HG03521 (cell line): ENCODE results near the gene DDX31.

ENCODE experiments used
- ATAC-seq: cut with Tn5 transposase; IDR thresholded peaks from one replicate; pipeline ENCODE4 v1.9.1; 2021; ENCODE audit warnings: mild to moderate bottlenecking, moderate library complexity; ENCODE audit not compliant: unreplicated experiment

DDX31 gene

GRCh38 chr9:132548751-132549640 is 120.8 kb downstream of the DDX31 start:
- ATAC-seq = no peak

DNA sequence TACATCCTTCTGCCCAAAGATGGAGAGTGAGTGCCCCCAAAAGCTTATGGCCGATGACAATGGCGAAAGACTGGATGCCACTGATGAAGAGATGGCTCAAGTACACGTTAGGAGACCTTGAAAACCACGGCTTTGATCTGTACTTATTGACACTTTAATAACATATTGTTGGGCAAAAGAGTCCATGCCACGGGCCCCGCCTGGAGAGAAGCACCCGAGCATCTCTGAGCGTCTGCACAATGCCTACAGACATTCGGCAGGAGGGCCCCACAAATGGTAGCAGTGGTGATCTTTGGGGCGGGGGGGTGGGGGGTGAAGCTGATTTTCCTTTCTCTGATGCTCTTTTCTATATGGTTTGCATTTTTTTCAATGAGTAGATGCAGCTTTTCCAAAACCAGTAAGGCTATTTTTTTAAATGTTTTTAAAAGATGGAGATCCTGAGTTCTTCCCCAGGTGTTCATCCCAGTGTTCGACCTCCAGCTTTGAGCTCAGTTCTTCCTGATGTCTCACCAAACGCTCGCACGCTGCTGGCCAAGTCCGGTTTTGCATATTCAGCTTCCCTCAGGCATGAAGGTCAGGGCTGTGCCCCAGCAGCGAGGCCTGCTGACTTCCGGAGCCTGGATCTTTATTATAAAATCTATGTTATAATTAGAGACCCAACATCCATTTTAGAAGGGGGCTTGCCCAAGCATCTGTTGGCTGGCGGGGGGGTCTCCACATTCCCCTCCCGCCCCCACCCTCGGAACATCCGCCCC is 121.6 kb downstream of the DDX31 start:
- ATAC-seq = no peak

DNA sequence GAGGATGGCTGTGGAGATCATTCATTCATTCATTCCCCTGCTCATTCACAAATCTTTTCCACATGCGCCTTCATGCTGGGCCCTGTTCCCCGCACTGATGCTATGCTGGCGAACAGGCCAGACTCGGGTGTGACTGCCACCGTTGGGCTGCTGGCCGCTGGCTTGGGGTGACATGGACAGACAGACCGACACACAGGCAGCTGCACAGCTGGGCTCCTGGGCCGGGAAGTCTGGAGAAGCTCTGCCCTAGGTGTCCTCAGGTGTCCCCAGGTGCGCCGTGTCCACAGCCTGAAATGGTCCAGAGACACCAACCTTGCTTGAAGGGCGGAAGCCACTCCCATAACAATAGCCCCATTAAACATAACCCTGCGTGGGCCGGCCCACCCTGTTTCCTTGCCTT is 122.3 kb downstream of the DDX31 start:
- ATAC-seq = no peak

- ATAC-seq = no peak
Measured at GRCh38 chr9:132547052-132547431, 122.7 kb downstream of the DDX31 start.

GRCh38 chr9:132546148-132547051 is 123.4 kb downstream of the DDX31 start:
- no peak for ATAC-seq

- ATAC-seq = no peak
Measured at GRCh38 chr9:132545578-132545977, 124.2 kb downstream of the DDX31 start.

DNA sequence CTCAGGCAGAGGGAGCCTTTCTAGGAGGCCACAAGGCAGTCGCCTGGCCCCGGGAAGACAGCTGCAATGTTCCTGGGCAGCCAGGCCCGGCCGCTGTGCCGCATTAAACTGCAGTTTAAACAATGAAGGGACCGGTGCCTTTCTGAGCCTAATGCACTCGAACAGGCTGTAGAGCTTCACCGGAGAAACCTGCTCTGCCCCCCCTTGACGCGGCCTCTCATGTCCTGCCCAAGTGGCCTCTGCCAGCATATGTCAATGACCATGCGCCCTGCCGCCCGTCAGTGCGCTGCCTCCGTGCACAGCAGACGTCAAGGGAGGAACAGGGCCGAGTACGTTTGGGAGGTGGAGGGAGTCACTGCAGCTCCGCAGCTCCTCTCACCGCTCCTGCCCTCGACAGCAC is 125.8 kb downstream of the DDX31 start:
- no peak for ATAC-seq

DNA sequence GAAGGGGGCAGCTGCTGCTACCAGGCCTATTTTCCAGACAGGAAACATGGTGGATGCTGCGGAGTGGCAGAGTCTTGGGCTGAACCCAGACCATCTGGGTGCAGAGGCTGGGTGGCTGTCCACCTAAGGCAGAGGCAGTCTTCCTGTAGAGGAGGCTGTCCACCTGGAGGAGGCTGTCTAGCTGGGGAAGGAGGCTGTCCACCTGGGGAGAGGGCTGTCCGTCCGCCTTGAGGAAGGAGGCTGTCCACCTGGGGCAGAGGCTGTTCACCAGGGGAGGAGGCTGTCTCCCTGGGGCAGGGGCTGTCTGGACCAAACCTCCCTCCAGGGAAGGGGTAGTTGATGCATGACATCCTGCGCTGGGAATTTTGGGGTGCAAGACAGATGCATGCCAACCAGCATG is 126.5 kb downstream of the DDX31 start:
- no peak for ATAC-seq
